CD4-positive, alpha-beta T cell treated with Interleukin-17A for 4 hours (primary cell): ENCODE results near the gene SCARB2.
A peak's percentile ranks its signal among the peaks of the same experiment; 100 is the strongest.

Experiments
- DNase-seq: peaks from one replicate; pipeline ENCODE4 v3.0.0-alpha.2; 2020; ENCODE audit warnings: mixed read lengths

Gene SCARB2

GRCh38 chr4:76224171-76224570 is 10.5 kb upstream of the SCARB2 start:
- DNase-seq: no peak

DNA sequence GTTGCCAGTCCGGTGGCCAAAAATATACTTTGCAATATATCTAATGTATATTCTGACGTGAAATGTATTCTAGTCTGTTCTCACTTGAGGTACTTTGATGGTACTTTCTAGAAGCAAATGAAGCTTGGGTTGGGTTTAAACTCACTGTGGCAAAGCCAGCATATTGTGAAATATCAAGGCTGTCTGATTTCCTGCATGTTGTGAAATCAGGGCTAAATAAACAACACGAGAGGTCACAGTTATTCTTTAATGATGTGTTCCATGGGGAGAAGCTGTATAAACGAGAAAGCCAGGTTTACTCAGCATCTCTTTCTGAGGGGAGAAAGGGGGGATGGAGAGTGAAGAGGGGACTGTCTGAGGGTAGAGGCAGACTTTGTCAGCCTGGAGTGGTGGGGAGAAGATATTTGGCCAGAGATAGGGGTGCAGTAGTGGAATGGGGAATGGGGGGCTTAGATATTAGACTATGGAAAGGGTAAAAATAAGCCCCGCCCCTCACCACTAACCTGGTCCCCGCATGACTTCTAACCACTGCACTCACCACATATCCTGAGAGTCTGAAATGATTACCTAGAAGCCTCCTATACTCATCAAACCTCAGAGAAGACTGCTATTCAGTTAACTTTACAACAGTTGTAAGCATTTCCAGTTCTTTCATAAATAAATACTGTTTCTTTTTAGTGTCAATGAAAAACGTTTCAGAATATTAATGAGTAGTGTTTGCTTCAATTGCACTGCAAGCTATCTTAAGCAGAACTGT is 5.9 kb upstream of the SCARB2 start:
- no peak for DNase-seq

DNA sequence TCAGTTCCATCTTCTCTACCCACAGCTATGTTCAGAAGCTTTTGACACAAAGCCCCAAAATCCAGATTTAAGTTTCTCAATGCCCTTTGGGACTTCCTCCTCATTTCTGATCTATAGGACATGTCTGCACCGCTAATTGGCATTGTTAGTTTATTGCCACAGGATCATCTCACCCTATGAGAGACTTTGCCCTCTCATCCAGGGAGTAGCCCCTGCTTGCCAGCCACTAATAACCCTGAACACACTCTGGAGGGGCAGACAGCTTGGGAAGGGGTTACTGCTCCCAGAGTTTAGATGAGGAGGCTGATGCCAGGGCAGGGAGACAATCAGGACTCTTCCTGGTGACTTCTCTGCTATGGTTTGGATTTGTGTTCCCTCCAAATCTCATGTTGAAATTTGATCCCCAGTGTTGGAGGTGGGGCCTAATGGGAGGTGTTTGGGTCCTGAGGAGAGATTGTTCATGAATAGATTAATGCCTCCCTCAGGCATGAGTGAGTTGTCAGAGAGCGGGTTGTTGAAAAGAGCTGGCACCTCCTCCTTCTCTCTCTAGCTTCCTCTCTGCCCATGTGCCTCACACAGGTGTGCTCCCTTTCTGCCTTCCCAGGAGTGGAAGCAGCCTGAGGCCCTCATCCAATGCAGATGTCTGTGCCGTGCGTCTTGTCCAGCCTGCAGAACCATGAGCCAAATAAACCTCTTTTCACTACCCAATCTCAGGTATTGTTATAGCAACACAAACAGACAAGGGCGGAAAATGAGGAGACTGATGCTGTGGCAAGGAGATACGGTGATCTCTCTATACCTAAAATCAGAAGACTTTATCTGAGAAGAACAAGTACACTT is 3.6 kb upstream of the SCARB2 start:
- DNase-seq: no peak

DNA sequence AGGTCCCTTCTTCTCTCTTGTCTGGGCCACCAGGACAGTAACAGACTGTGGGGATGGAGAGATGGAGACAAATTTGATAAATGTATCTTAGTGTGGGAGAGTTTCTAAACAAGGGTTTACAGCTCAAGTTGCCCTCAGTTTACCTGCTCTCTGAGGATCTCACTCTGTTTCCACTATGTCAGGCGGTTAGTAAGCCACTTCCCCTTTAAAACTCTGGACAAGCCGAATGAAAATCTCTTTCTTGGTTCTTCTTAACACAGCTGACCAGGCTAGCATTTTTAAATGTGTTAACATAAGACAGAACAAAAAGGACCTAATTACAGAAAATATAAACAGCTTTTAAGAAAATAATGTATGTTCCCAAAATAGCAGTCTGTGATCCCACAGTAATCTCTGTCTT is 2.9 kb upstream of the SCARB2 start:
- no peak for DNase-seq

- no peak for DNase-seq
Measured at GRCh38 chr4:76215077-76215476, 1.5 kb upstream of the SCARB2 start.

DNA sequence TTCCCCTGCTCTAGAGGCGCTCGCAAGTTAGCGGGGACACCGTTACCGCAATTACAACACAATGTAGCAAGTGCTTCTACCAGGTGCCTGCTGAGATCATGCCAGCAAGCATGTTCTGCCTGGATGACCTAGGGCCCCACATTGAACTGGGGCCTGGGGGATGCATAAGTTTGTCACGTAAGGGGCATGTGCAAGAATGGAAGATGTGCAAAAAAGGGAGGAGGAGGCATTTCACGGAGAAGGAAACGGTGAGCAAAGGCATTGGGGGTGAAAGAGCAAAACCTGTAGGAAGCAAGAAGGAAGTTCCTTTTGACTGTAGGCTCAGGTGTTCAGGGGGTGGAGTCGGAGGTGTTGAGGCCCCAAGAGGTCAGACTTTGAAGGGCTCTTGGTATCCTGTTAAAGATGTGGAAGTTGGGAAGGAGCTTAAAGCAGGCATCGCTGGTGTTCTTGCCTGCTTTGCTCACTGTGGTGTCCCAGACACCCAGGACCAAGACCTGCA is 602 bp upstream of the SCARB2 start:
- no peak for DNase-seq

- peak; percentile 59 for DNase-seq
Measured at GRCh38 chr4:76212851-76213414, 691 bp downstream of the SCARB2 start.

DNA sequence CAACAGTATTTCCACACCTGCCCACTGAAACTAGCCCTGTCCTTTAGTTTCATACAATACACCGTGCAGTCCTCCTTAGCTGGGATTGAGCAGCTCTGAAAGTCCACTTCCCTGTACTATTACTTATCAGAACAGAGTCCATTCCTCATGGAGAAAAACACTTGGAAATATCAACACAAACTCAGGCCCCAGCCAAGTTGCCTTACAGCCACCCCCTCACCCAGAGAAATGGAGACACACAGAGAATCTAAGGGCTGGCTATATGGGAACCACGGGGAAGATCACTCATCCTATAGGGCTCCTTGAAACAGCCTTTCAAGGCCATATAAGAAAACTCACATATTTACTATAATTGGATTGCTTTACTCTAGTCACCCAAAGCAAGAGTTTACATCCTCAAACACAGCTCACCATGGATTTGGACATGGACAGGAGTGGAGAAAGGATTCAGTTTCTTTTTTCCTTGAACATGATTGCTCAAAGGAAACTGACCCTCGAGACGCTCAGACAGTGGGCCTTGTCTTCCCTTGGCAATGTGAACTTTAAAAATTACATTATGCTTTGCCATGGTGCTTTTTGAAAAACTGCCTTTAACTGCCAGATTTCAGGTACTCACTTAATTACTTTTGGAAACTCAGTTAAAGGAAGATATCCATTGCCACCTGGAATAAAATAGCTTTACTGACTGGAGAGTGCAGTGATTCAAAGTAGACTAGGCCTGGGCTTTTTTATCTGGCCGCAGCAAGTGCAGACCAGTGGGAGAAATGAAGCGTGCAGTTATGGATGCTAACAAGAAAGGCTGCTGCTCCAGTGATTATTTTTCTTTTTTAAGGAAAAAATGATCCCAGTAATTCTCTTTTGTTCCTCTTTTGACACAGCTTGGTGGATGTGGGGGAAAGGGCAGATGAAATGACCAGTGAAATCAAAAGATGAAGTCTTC is 1.6 kb downstream of the SCARB2 start:
- DNase-seq: no peak

- no peak for DNase-seq
Measured at GRCh38 chr4:76210452-76210851, 3.2 kb downstream of the SCARB2 start.

DNA sequence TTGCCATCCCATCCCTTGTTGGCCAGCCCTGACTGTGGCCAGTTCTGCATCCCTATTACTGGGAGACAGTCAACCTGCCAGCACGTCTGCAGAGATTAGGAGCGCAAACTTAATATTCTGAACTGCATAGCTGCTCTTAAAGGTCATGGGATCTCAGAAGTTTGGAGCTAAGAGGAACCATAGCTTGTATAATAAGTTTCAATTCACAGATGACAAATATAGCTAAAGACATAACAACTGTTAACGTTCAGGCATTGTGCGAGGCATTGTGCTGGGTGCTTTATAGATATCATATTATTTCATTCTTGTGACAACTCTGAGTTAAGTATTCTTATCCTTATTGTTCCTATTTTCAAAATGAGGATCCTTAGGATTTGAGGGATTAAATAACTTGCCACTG is 3.7 kb downstream of the SCARB2 start:
- DNase-seq: no peak

GRCh38 chr4:76208005-76208765 is 5.4 kb downstream of the SCARB2 start:
- DNase-seq: no peak

- no peak for DNase-seq
Measured at GRCh38 chr4:76207549-76207948, 6.1 kb downstream of the SCARB2 start.

DNA sequence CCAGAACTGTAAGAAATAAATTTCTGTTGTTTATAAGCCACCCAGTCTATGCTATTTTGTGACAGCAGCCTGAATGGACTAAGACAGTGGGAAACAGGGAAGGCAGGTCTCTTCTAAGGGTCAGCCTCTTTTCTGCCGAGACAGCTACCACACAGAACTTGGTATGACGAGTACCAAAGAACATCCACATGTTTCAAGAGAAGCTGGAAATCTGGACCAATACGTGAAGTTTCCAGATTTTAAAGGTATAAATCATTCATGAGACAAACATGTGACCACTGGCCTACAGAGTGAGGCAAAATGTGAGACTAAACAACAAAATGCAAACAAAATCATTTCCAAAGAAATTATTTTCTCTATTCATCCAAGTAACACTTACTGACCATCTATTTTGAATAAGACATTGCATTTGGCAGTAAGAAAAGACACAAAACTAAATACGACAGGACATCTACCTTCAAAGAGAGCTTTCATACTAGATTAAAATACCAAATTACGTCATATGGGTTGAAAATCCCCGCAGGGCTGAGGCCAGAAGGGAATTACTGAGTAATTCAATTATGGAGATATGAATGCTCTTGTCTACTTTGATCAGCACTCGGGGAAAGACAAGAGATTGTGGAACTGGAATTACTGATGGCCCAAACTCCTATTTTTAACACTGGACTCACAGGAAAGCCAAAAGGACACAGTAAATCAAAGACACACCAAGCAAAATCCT is 7.2 kb downstream of the SCARB2 start:
- no peak for DNase-seq

DNA sequence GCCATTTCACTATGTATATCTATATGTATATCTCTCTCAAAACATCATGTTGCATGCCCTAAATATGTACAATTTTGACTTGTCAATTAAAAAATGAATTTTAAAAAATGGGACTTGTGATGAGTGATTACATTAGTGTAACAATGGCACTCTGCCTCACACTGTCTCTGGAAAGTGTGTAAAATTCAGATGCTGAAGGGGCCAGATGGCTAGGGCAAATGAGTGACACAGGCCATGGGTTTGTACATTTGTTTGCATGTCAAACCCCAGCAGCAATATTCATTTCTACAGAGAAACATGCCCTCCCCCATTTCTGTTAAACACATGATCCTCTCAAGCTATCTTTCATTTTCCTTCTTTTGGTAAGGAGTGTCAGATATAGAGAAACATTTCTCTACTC is 8.1 kb downstream of the SCARB2 start:
- DNase-seq: no peak

DNA sequence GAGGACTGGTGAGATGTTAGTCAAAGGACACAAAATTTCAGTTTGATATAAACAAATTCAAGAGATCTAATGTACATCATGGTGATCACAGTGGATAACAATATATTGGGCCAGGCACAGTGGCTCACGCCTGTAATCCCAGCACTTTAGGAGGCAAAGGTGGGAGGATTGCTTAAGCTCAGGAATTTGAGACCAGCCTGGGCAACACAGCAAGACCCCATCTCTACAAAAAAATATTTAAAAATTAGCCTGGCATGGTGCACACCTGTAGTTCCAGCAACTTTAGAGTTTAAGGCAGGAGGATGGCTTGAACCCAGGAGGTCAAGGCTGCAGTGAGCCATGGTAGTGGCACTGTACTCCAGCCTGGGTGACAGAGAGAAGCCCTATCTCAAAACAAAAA is 8.7 kb downstream of the SCARB2 start:
- no peak for DNase-seq

- DNase-seq: no peak
Measured at GRCh38 chr4:76203541-76203940, 10.1 kb downstream of the SCARB2 start.

DNA sequence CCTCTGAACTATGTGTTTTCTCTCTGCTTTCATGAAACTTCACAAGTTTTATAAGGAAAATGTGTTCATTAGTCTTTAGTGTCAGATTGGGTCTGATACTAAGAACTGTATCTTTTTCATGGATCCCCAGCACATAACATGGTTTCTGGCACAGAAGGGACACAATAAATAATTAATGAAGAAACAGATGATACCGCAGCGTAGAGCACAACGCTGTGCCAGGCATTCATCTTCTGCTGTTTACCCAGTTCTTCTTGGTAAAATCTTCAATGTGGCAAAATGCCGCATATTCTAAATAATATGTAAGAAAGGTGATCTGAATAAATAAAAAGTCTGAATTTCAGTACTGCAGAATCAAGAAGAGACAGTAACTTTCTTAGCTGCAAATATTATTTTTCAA is 12.3 kb downstream of the SCARB2 start:
- no peak for DNase-seq

- peak; percentile 6 for DNase-seq
Measured at GRCh38 chr4:76200771-76201231, 12.8 kb downstream of the SCARB2 start.

- peak; percentile 17 for DNase-seq
Measured at GRCh38 chr4:76199664-76200211, 13.9 kb downstream of the SCARB2 start.

DNA sequence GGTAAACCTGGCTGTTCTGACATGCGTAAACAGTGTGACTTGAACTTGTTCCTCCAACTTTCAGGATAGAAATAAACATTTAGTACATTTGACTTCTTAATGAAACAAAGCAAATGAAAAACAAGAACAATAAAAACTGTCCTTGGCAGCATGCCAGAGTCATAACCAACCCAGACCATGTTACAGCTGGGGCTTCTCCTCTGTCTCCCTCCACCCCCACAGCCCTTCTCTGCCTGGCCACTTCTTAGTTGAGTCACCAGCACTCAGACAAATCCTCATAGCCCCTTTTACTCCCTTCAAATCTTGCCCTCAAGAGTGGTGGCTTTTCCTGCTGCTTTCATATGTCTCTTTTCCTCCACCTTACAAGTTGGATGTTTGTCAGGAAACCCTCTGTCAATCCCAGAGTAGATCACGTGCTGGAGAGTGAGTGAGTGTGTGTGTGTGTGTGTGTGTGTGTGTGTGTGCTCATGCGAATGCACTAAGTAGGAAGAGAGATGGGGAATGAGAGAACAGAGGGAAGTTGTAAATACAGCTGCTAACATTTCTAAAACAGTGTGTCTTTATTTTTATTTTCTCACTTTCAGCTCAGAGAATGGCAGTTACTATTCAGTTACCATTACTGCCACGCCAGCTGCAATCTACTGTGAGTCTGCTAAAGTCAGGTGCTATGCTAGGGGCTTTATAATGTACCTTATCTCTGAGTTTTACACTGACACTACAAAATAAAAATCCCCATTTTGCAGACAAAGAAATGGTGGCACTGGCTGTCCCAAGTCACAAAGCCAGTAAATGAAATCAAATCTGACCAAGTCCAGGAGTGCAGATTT is 15.0 kb downstream of the SCARB2 start:
- DNase-seq: peak; percentile 35
